Breast epithelium (tissue), 4 donors: ENCODE data around the gene CS. TPM values are rescaled to one million over a fixed set of nuclear protein-coding genes. Genes with fewer than 3 reads are reported as not detected.

Experiments
- DNase-seq, 2 donors: peaks; one replicate each; pipeline ENCODE4 v3.0.0-alpha.2; 2019; ENCODE audit warnings: low spot score in 2 of 2
- H3K27ac ChIP-seq, 2 donors: fragments of 200-600 bp; sonication (generic) in 1 of 2; one replicate each; pipeline ENCODE4 v1.5.1; 2016 to 2019; ENCODE audit warnings: mild to moderate bottlenecking in 1 of 2
- H3K27me3 ChIP-seq, 2 donors: fragments of 200-600 bp; sonication (generic) in 1 of 2; one replicate each; pipeline versions ENCODE4 v1.5.1 to v1.6.0; 2017 to 2019; ENCODE audit warnings: control low read depth in 1 of 2, mild to moderate bottlenecking in 1 of 2
- H3K36me3 ChIP-seq: fragments of 200-600 bp; one replicate; pipeline ENCODE4 v1.5.1; 2019
- H3K4me1 ChIP-seq, 2 donors: fragments of 200-600 bp; sonication (generic); one replicate each; pipeline ENCODE4 v1.5.1; 2016 to 2019; ENCODE audit warnings: control low read depth in 1 of 2
- H3K4me3 ChIP-seq, 3 donors: fragments of 200-600 bp; sonication (generic); 1 replicate in 2 of 3; 2 replicates in 1 of 3; pipeline ENCODE4 v1.5.1; 2016 to 2019; ENCODE audit warnings: mild to moderate bottlenecking in 3 of 3, moderate library complexity in 2 of 3
- H3K9me3 ChIP-seq, 2 donors: fragments of 200-600 bp; sonication (generic) in 1 of 2; one replicate each; pipeline ENCODE4 v1.5.1; 2016 to 2019; ENCODE audit warnings: control low read depth in 1 of 2
- CTCF ChIP-seq, 3 donors: fragments of 450-650 bp; IDR thresholded peaks; one replicate each; pipeline ENCODE4 v1.5.1; 2016 to 2017; ENCODE audit warnings: antibody characterized with exemption in 3 of 3, mild to moderate bottlenecking in 3 of 3, moderate library complexity in 3 of 3
- POLR2A ChIP-seq: fragments of 450-650 bp; IDR thresholded peaks from one replicate; pipeline ENCODE4 v1.6.1; 2016; ENCODE audit warnings: antibody characterized with exemption, mild to moderate bottlenecking, moderate library complexity
- POLR2AphosphoS5 ChIP-seq, 3 donors: sonication (generic); formaldehyde crosslinking; IDR thresholded peaks; one replicate each; pipeline ENCODE4 v1.6.1; 2017; ENCODE audit warnings: antibody characterized with exemption in 3 of 3
- intact Hi-C: fragments of 100-400 bp; cut with DNase I; formaldehyde crosslinking; loops from one replicate; pipeline ENCODE4 v1.15.1; 2023; ENCODE audit warnings: low total_unique reads
- total RNA-seq, 3 donors: library from RNA; depleted of rRNA; stranded (reverse); fragments of >200 nt; gene quantifications; one replicate each; pipeline ENCODE4 v1.1.0, GENCODE V29; 2016

The CS gene
- total RNA-seq, 3 donors from 2014 or later: 79.2 to 132 (median 103) TPM

- TF ChIP-seq POLR2AphosphoS5 (IDR thresholded peaks at IDR 0.05) (no peak), POLR2A (no peak), CTCF (IDR thresholded peaks at IDR 0.05) (no peak)
- no peak for DNase-seq
- Histone ChIP-seq H3K36me3 (peaks cover 23% of the 10 kb centered on the region), H3K4me1 (no peaks in the 10 kb centered on the region), H3K9me3 (no peaks in the 10 kb centered on the region), H3K27me3 (no peaks in the 10 kb centered on the region), H3K4me3 (no peak overlapping the region), H3K27ac (no peak overlapping the region)
- intact Hi-C loops: no loop called here
These were observed 58.5 kb downstream of the CS start for GRCh38 chr12:56241424-56242303.

GRCh38 chr12:56237552-56237951, 62.6 kb downstream of the CS start:
- TF ChIP-seq POLR2A (no peak), CTCF (IDR thresholded peaks at IDR 0.05) (no peak), POLR2AphosphoS5 (IDR thresholded peaks at IDR 0.05) (no peak)
- no peaks in the 10 kb centered on the region for H3K27me3 ChIP-seq
- no peaks in the 10 kb centered on the region for H3K36me3 ChIP-seq
- no peaks in the 10 kb centered on the region for H3K9me3 ChIP-seq
- no peak for DNase-seq
- H3K4me1 ChIP-seq: no peaks in the 10 kb centered on the region
- intact Hi-C loops: loop anchor here (1.0 kb wide), 1 partner anchor 9 kb away; no protein-coding TSS in a partner anchor
- no peak overlapping the region for H3K27ac ChIP-seq
- no peak overlapping the region for H3K4me3 ChIP-seq

GRCh38 chr12:56236985-56237384, 63.1 kb downstream of the CS start:
- H3K27ac ChIP-seq: no peak overlapping the region
- H3K36me3 ChIP-seq: no peaks in the 10 kb centered on the region
- intact Hi-C loops: loop anchor here (1.0 kb wide), 1 partner anchor 9 kb away; no protein-coding TSS in a partner anchor
- no peaks in the 10 kb centered on the region for H3K9me3 ChIP-seq
- no peaks in the 10 kb centered on the region for H3K27me3 ChIP-seq
- no peaks in the 10 kb centered on the region for H3K4me1 ChIP-seq
- no peak for TF ChIP-seq POLR2AphosphoS5 (IDR thresholded peaks at IDR 0.05)
- no peak for TF ChIP-seq POLR2A
- TF ChIP-seq CTCF (IDR thresholded peaks at IDR 0.05): no peak
- H3K4me3 ChIP-seq: no peak overlapping the region
- no peak for DNase-seq

GRCh38 chr12:56236091-56236490, 64.0 kb downstream of the CS start:
- no peak for DNase-seq
- TF ChIP-seq POLR2A (no peak), POLR2AphosphoS5 (IDR thresholded peaks at IDR 0.05) (no peak), CTCF (IDR thresholded peaks at IDR 0.05) (no peak)
- Histone ChIP-seq H3K27me3 (no peaks in the 10 kb centered on the region), H3K36me3 (no peaks in the 10 kb centered on the region), H3K4me1 (no peaks in the 10 kb centered on the region), H3K9me3 (no peaks in the 10 kb centered on the region), H3K27ac (no peak overlapping the region), H3K4me3 (no peak overlapping the region)
- intact Hi-C loops: no loop called here

GRCh38 chr12:56234746-56235436, 65.2 kb downstream of the CS start:
- H3K27me3 ChIP-seq: no peaks in the 10 kb centered on the region
- no peak for DNase-seq
- intact Hi-C loops: no loop called here

More at GRCh38 chr12:56234746-56235436, 65.2 kb downstream of the CS start:
- Histone ChIP-seq H3K9me3 (no peaks in the 10 kb centered on the region), H3K4me1 (no peaks in the 10 kb centered on the region), H3K36me3 (no peaks in the 10 kb centered on the region), H3K27ac (no peak overlapping the region), H3K4me3 (no peak overlapping the region)
- no peak for TF ChIP-seq CTCF (IDR thresholded peaks at IDR 0.05)
- TF ChIP-seq POLR2AphosphoS5 (IDR thresholded peaks at IDR 0.05): no peak
- TF ChIP-seq POLR2A: no peak
